DND-41 (cell line): Measurements from ENCODE around the gene MRO.

Experiments used
- EZH2 ChIP-seq: IDR thresholded peaks from 3 replicates; pipeline ENCODE4 v1.6.1; 2012; ENCODE audit warnings: borderline replicate concordance, low read depth, mild to moderate bottlenecking, moderate library complexity, low read length, inconsistent platforms; ENCODE audit not compliant: severe bottlenecking
- TF ChIP-seq, protein P1 (sequence below): IDR thresholded peaks from 2 replicates; pipeline ENCODE4 v1.5.1; 2012; ENCODE audit warnings: borderline replicate concordance, low read length, moderate library complexity, mild to moderate bottlenecking; ENCODE audit not compliant: poor library complexity, severe bottlenecking; ENCODE audit errors: extremely low read depth

DNA sequence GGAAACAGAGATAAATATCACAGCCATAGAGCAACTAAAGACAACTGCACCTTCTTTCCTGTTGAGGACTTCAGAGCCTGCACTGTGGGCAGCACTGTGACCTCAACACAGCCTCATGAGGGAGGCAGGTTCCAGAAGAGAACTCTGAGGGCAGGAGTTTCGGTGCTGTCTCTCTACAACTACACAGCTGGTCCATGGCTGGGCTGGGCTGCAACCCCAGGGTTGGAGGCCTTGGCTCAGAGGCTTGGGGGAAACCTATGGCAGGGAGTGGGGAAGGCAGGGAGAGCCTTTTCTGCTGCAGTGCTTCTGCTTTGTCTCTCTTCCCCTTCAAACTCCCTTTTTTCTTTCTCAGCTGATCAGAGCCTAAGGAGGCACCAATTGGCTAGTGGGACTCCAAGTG is 66.5 kb downstream of the MRO start:
- no peak for TF ChIP-seq EZH2
- TF ChIP-seq, protein P1, sequence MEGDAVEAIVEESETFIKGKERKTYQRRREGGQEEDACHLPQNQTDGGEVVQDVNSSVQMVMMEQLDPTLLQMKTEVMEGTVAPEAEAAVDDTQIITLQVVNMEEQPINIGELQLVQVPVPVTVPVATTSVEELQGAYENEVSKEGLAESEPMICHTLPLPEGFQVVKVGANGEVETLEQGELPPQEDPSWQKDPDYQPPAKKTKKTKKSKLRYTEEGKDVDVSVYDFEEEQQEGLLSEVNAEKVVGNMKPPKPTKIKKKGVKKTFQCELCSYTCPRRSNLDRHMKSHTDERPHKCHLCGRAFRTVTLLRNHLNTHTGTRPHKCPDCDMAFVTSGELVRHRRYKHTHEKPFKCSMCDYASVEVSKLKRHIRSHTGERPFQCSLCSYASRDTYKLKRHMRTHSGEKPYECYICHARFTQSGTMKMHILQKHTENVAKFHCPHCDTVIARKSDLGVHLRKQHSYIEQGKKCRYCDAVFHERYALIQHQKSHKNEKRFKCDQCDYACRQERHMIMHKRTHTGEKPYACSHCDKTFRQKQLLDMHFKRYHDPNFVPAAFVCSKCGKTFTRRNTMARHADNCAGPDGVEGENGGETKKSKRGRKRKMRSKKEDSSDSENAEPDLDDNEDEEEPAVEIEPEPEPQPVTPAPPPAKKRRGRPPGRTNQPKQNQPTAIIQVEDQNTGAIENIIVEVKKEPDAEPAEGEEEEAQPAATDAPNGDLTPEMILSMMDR = no peak
